ENCODE data around the gene DENND1A.
"Not testable (repeated sequence)": the region's sequence is repeated elsewhere in the genome, so short reads cannot be mapped to it uniquely, and the experiment has no call there.

The DENND1A gene

DNA sequence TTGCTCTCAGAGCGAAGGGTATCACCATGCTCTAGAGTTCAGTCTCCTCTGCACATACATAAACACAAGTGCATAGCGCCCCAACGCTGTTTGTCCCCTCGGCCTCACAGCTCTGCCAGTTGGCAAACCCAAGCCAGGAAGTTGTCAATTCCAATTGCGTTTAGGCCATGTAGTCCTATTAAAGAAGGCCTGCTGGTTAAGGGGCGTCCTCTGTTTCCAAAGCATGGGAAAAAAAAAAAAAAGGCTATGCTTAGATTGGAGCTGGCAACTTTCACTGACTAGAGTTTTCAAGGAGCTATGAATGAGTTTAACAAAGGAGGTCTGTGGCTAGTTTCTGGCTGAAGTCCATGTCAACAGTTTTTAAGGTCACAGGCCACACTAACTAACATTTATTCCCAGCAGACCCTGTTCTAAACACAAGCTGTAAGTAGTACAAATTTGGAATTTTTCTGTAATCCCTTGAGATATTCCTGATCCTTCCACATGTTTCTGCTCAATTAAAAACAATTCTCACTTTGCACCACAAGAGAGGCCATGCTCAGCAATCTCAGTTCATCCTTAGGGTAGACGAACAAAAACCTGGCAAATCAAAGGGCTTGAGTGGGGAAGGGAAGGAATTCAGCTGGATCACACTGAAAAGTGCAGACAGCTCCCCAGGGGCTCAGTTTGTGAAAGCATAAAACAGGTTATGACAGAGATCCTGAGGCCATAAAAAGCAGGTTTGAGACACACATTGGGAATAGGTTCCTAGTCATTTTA, 187.7 kb downstream of the DENND1A start:
- peak; percentile 45 to 93 for DNase-seq (ENCODE audit: low read depth in 2 of 2)
- H3K4me3 ChIP-seq (replicated peaks in 1 of 2; ENCODE audit: low read depth in 2 of 2, low read length in 2 of 2): no peak overlapping the region
- TF ChIP-seq CTCF (IDR thresholded peaks at IDR 0.05; ENCODE audit: low read depth, low read length): no peak

GRCh38 chr9:123741214-123741613, 188.7 kb downstream of the DENND1A start:
- no peak overlapping the region for H3K4me3 ChIP-seq (replicated peaks in 1 of 2; ENCODE audit: low read depth in 2 of 2, low read length in 2 of 2)
- DNase-seq (ENCODE audit: low read depth in 2 of 2): no peak
- no peak for TF ChIP-seq CTCF (IDR thresholded peaks at IDR 0.05; ENCODE audit: low read depth, low read length)

DNA sequence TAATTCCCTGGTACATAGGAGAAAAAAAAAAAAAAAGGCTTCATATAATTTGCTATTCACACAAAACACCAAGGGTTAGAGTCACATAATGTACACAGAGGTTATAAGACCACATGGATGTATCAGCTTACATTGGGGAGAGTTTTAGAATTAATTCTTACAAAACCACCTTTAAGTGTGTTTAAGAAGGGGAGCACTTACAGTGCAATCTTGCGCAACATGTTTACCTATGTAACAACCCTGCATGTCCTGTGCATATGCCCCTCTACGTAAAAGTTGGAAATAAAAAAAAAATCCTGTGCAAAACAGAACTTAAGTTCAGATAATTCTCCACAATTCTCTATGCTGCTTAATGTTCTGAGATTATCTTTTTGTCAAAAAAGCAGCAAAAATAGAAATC, 190.0 kb downstream of the DENND1A start:
- no peak for DNase-seq (ENCODE audit: low read depth in 2 of 2)
- H3K4me3 ChIP-seq (replicated peaks in 1 of 2; ENCODE audit: low read depth in 2 of 2, low read length in 2 of 2): no peak overlapping the region
- TF ChIP-seq CTCF (IDR thresholded peaks at IDR 0.05; ENCODE audit: low read depth, low read length): no peak

DNA sequence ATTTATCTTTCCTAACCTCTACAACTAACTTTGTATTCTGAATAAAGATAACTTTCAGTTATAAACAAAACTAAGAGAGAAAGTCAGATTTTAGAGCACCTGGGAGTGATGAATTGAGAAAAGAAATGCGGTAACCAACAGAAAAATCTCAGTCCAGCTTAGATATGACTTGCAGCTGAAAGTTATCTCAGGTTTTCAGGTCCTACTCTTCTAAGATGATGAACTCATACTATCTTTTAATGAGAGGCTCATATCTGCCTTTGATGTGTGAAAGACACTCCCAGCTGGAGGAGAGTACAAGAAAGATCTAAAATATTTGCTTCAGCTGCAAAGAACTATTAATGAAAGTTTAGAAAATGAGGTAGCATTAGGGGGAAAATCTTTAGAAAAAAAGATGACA, 190.5 kb downstream of the DENND1A start:
- TF ChIP-seq CTCF (IDR thresholded peaks at IDR 0.05; ENCODE audit: low read depth, low read length): no peak
- DNase-seq (ENCODE audit: low read depth in 2 of 2): no peak
- no peak overlapping the region for H3K4me3 ChIP-seq (replicated peaks in 1 of 2; ENCODE audit: low read depth in 2 of 2, low read length in 2 of 2)

GRCh38 chr9:123738648-123739047, 191.3 kb downstream of the DENND1A start:
- no peak overlapping the region for H3K4me3 ChIP-seq (replicated peaks in 1 of 2; ENCODE audit: low read depth in 2 of 2, low read length in 2 of 2)
- no peak for TF ChIP-seq CTCF (IDR thresholded peaks at IDR 0.05; ENCODE audit: low read depth, low read length)
- no peak for DNase-seq (ENCODE audit: low read depth in 2 of 2)

GRCh38 chr9:123735376-123735775, 194.6 kb downstream of the DENND1A start:
- no peak for TF ChIP-seq CTCF (IDR thresholded peaks at IDR 0.05; ENCODE audit: low read depth, low read length)
- no peak overlapping the region for H3K4me3 ChIP-seq (replicated peaks in 1 of 2; ENCODE audit: low read depth in 2 of 2, low read length in 2 of 2)
- DNase-seq (ENCODE audit: low read depth in 2 of 2): peak in 1 of 2 donors; percentile 50

DNA sequence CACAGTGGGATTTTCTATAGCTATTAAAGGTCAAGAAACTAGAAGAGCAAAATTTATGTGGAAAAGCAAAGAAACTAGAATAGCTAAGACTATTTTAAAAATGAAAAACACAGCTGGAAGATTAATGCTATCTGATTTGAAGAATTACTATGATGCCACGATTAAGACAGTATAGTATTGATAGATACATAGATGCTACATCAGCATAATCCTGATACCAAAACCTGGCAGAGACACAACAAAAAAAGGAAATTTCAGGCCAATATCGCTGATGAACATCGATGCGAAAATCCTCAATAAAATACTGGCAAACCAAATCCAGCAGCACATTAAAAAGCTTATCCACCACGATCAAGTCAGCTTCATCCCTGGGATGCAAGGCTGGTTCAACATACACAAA, 201.4 kb downstream of the DENND1A start:
- not testable (repeated sequence) for DNase-seq (ENCODE audit: low read depth in 2 of 2); H3K4me3 ChIP-seq (replicated peaks in 1 of 2; ENCODE audit: low read depth in 2 of 2, low read length in 2 of 2)
